Endothelial cell of umbilical vein (primary cell): ENCODE results near the gene SLC31A2. TPM values are rescaled to one million over a fixed set of nuclear protein-coding genes. Genes with fewer than 3 reads are reported as not detected.
A peak's percentile ranks its signal among the peaks of the same experiment; 100 is the strongest.

Experiments used
- BruUV-seq: library from RNA; stranded (reverse); fragments of 400-500 nt; replicated peaks from 2 replicates; lab custom pipeline; 2021; lab: Mats Ljungman, UMichigan
- CTCF ChIA-PET: fragments of 300-600, 350-600 bp; sonication (Branson Sonifier 250); formaldehyde crosslinking; loops from one replicate; lab custom pipeline; 2021; ENCODE audit warnings: antibody characterized with exemption, inconsistent platforms; lab: Charles Lee
- POLR2A ChIA-PET: fragments of 300-600, 350-600 bp; sonication (Branson Sonifier 250); formaldehyde crosslinking; loops from one replicate; lab custom pipeline; 2021; ENCODE audit warnings: antibody characterized with exemption, inconsistent platforms; lab: Charles Lee
- DNase-seq: peaks from one replicate; pipeline ENCODE4 v3.0.0-alpha.2; 2011; ENCODE audit warnings: low read depth, low spot score
- FAIRE-seq: peaks from 2 replicates; lab custom pipeline; 2011; peaks lifted over from hg19 to GRCh38; lab: Jason Lieb, UNC
- H2AFZ ChIP-seq: 2 replicates; pipeline ENCODE4 v1.6.0; 2012; ENCODE audit warnings: low read depth, low read length, control low read depth, inconsistent platforms
- H3K27ac ChIP-seq: 2 replicates; pipeline ENCODE4 v1.5.1; 2011; ENCODE audit warnings: low read depth, mild to moderate bottlenecking, control low read depth, low read length, moderate library complexity; ENCODE audit not compliant: insufficient read depth
- H3K27me3 ChIP-seq, 2 experiments: 2 replicates each; pipeline versions ENCODE4 v1.6.0 to v1.6.1; 2011; ENCODE audit warnings: low read length in 2 of 2, mixed read lengths in 1 of 2; ENCODE audit not compliant: control insufficient read depth in 2 of 2, insufficient read depth in 2 of 2
- H3K36me3 ChIP-seq, 2 experiments: 2 replicates in 1 of 2; 3 replicates in 1 of 2; pipeline ENCODE4 v1.5.1; 2011; ENCODE audit warnings: low read length in 2 of 2, mild to moderate bottlenecking in 1 of 2, moderate library complexity in 1 of 2; ENCODE audit not compliant: control insufficient read depth in 2 of 2, insufficient read depth in 2 of 2; ENCODE audit errors: extremely low read depth in 1 of 2
- H3K4me1 ChIP-seq: 3 replicates; pipeline ENCODE4 v1.5.1; 2011; ENCODE audit warnings: mild to moderate bottlenecking, low read length; ENCODE audit not compliant: control insufficient read depth, insufficient read depth; ENCODE audit errors: extremely low read depth
- H3K4me2 ChIP-seq: 2 replicates; pipeline ENCODE4 v1.6.1; 2011; ENCODE audit warnings: low read length, control low read depth, mixed read lengths; ENCODE audit not compliant: insufficient read depth
- H3K4me3 ChIP-seq, 3 experiments: fragments of 200-600 bp in 1 of 3; sonication (generic), shearing (Covaris generic) in 1 of 3; replicated peaks in 1 of 3; 2 replicates each; pipeline ENCODE4 v1.5.1; 2011 to 2016; ENCODE audit warnings: control low read depth in 3 of 3, low read length in 3 of 3, mild to moderate bottlenecking in 2 of 3, inconsistent platforms in 1 of 3, low read depth in 1 of 3, moderate library complexity in 1 of 3; ENCODE audit not compliant: insufficient read depth in 1 of 3
- H3K79me2 ChIP-seq: 2 replicates; pipeline ENCODE4 v1.6.0; 2012; ENCODE audit warnings: low read length, inconsistent platforms; ENCODE audit not compliant: control insufficient read depth, insufficient read depth
- H3K9ac ChIP-seq: replicated peaks from 2 replicates; pipeline ENCODE3; 2011; ENCODE audit warnings: low read length, control low read depth; ENCODE audit not compliant: insufficient read depth; ENCODE audit errors: extremely low read depth
- H3K9me1 ChIP-seq: replicated peaks from 3 replicates; pipeline ENCODE4 v1.6.0; 2011; ENCODE audit warnings: mild to moderate bottlenecking, low read length; ENCODE audit not compliant: control insufficient read depth, insufficient read depth; ENCODE audit errors: extremely low read depth
- H3K9me3 ChIP-seq: replicated peaks from 2 replicates; pipeline ENCODE4 v1.5.1; 2012; ENCODE audit warnings: low read length, inconsistent platforms; ENCODE audit not compliant: control insufficient read depth, insufficient read depth
- H4K20me1 ChIP-seq: replicated peaks from 2 replicates; pipeline ENCODE3; 2011; ENCODE audit warnings: mild to moderate bottlenecking, low read length; ENCODE audit not compliant: control insufficient read depth, insufficient read depth; ENCODE audit errors: extremely low read depth
- CTCF ChIP-seq, 2 donors: IDR thresholded peaks; 1 replicate in 1 of 2; 2 replicates in 1 of 2; pipeline ENCODE4 v1.5.1; 2011; ENCODE audit warnings: low read length in 2 of 2, mild to moderate bottlenecking in 2 of 2, moderate library complexity in 2 of 2, control low read depth in 1 of 2, inconsistent platforms in 1 of 2, low read depth in 1 of 2; ENCODE audit not compliant: insufficient read depth in 1 of 2; ENCODE audit errors: extremely low read depth in 1 of 2
- EZH2 ChIP-seq: IDR thresholded peaks from 2 replicates; pipeline ENCODE4 v1.6.1; 2012; ENCODE audit warnings: borderline replicate concordance, low read depth, mild to moderate bottlenecking, moderate library complexity, low read length, inconsistent platforms; ENCODE audit not compliant: severe bottlenecking
- FOS ChIP-seq: IDR thresholded peaks from 2 replicates; pipeline ENCODE4 v1.6.1; 2011; ENCODE audit warnings: mild to moderate bottlenecking, low read length, moderate library complexity, borderline replicate concordance; ENCODE audit not compliant: insufficient read depth
- GATA2 ChIP-seq: IDR thresholded peaks from 2 replicates; pipeline ENCODE4 v1.7.0; 2011; ENCODE audit warnings: low read depth, mild to moderate bottlenecking, moderate library complexity, mixed read lengths, low read length; ENCODE audit not compliant: insufficient read length, insufficient read depth
- JUN ChIP-seq: IDR thresholded peaks from 2 replicates; pipeline ENCODE4 v1.6.1; 2011; ENCODE audit warnings: borderline replicate concordance, low read depth; ENCODE audit not compliant: insufficient read length, insufficient read depth
- MAX ChIP-seq: IDR thresholded peaks from 2 replicates; pipeline ENCODE4 v1.6.1; 2011; ENCODE audit not compliant: insufficient read depth, insufficient read length
- MYC ChIP-seq: IDR thresholded peaks from one replicate; pipeline ENCODE4 v1.6.1; 2011; ENCODE audit warnings: mild to moderate bottlenecking, low read depth, low read length
- POLR2A ChIP-seq: IDR thresholded peaks from 2 replicates; pipeline ENCODE4 v1.6.1; 2012; ENCODE audit warnings: low read depth, mild to moderate bottlenecking, control low read depth, low read length
- POLR2AphosphoS5 ChIP-seq: IDR thresholded peaks from 2 replicates; pipeline ENCODE4 v1.6.1; 2012; ENCODE audit warnings: low read depth, mild to moderate bottlenecking, control low read depth, low read length, moderate library complexity; ENCODE audit not compliant: insufficient read depth
- dilution Hi-C: fragments of 300-500 bp; cut with MboI; formaldehyde crosslinking; loops from one replicate; pipeline ENCODE4 v1.15.0; 2019; ENCODE audit warnings: low sequenced_read_pairs; ENCODE audit not compliant: extremely low pct_ligation_motif_present
- intact Hi-C: fragments of 100-400 bp; cut with micrococcal nuclease; formaldehyde crosslinking; loops from one replicate; pipeline ENCODE4 v1.10.0; 2022
- polyA plus RNA-seq, 4 experiments: library from polyadenylated mRNA; depleted of rRNA in 3 of 4; stranded (reverse) in 3 of 4; unstranded in 1 of 4; fragments of >200 nt; gene quantifications; 2 replicates each; pipeline versions ENCODE4 v1.2.1 to v1.2.3, GENCODE V29; 2011 to 2012; ENCODE audit warnings: missing spikeins in 1 of 4
- total RNA-seq: library from RNA; stranded (reverse); gene quantifications from 2 replicates; pipeline ENCODE4 v1.2.3, GENCODE V29; 2021

The SLC31A2 gene
- total and polyA plus RNA-seq, 2 donors (not counting 3 experiments of a cell fraction or from before 2014, with no cell fraction given) = 3.7 to 9.8 TPM

- peak overlapping the region; percentile 76 for H3K27ac ChIP-seq
- H3K36me3 ChIP-seq = peaks cover 11 to 28% of the 10 kb centered on the region in 2 experiments
- peak overlapping the region; percentile 62 for H3K4me2 ChIP-seq
- ChIA-PET POLR2A (interaction anchor here (1.1 kb wide), 1 partner anchor 34 kb away, joined by 3 read pairs; the partner anchor contains the start of genes FKBP15 and SLC31A1), CTCF (interaction anchor here (0.9 to 2.3 kb wide), 4 partner anchors 9 to 33 kb away, joined by 3 to 8 read pairs (median 5); partner anchors contain the start of genes FKBP15 and SLC31A1)
- H3K9me3 ChIP-seq = no peaks in the 10 kb centered on the region
- H3K4me3 ChIP-seq = no peak overlapping the region
- H2AFZ ChIP-seq = peak overlapping the region; percentile 62
- peak; percentile 24 for TF ChIP-seq POLR2AphosphoS5
- TF ChIP-seq JUN = peak; percentile 27
- peak; percentile 74 for TF ChIP-seq FOS
- no peak for TF ChIP-seq EZH2
- dilution Hi-C loops (no loop called here), intact Hi-C loops (no loop called here)
- FAIRE-seq = peak; percentile 86
- no peaks in the 10 kb centered on the region for H3K27me3 ChIP-seq
- peaks cover 18% of the 10 kb centered on the region for H3K4me1 ChIP-seq
- no peaks in the 10 kb centered on the region for H3K79me2 ChIP-seq
- peak; percentile 62 for DNase-seq
- no peaks in the 10 kb centered on the region for H3K9me1 ChIP-seq
- no TSS peak for BruUV-seq
- no peaks in the 10 kb centered on the region for H4K20me1 ChIP-seq
- peak overlapping the region; percentile 19 for H3K9ac ChIP-seq
These were observed 37.3 kb downstream of the SLC31A2 start for GRCh38 chr9:113187929-113188595.

GRCh38 chr9:113192455-113192854, 41.6 kb downstream of the SLC31A2 start:
- TF ChIP-seq JUN (no peak), MYC (no peak), EZH2 (no peak), CTCF (IDR thresholded peaks at IDR 0.05; ENCODE audit: extremely low read depth in 1 of 2, insufficient read depth in 1 of 2, low read depth in 1 of 2, low read length in 2 of 2) (no peak), POLR2A (no peak), MAX (no peak), POLR2AphosphoS5 (no peak), GATA2 (no peak), FOS (no peak)
- POLR2A ChIA-PET = no interaction called here
- Histone ChIP-seq H3K4me3 (no peak overlapping the region), H3K27me3 (no peaks in the 10 kb centered on the region), H3K9me1 (no peaks in the 10 kb centered on the region), H4K20me1 (no peaks in the 10 kb centered on the region), H3K79me2 (no peaks in the 10 kb centered on the region), H3K4me2 (no peak overlapping the region), H3K4me1 (peaks cover 17% of the 10 kb centered on the region), H3K9me3 (no peaks in the 10 kb centered on the region), H2AFZ (no peak overlapping the region), H3K36me3 (peaks cover 5 to 9% of the 10 kb centered on the region in 2 experiments), H3K9ac (no peak overlapping the region), H3K27ac (no peak overlapping the region)
- CTCF ChIA-PET = no interaction called here
- intact Hi-C loops = no loop called here
- DNase-seq = no peak
- dilution Hi-C loops = no loop called here
- no peak for FAIRE-seq
- no TSS peak for BruUV-seq
